GM19023 (cell line): Measurements from ENCODE around the gene TPI1.
"Not testable (repeated sequence)": the region's sequence is repeated elsewhere in the genome, so short reads cannot be mapped to it uniquely, and the experiment has no call there.

Experiments used
- ATAC-seq: cut with Tn5 transposase; IDR thresholded peaks from one replicate; pipeline ENCODE4 v1.9.1; 2021; ENCODE audit warnings: mild to moderate bottlenecking, moderate library complexity; ENCODE audit not compliant: unreplicated experiment

The TPI1 gene

DNA sequence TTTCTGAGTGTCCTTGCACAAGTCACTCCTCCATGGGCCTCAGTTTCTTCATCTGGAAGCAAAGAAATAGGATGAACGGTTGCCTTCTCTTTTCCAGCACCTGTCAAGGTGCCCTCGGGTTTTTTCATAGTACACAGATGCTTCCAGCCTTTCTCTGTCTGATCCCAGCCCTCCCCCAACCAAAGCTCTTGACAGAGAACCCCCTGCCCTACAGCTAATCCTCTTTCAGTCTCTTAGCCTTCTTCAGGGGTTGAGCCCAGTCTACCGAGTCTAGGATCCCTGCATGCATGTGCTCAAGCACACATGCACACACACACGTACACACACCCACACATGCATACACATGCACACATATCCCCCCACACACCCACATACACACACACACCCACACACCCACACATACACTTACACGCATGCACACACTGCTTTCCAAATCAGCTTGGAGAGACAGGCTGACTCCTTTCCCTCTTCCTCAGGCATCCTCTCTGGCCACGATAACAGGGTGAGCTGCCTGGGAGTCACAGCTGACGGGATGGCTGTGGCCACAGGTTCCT, 20.9 kb upstream of the TPI1 start:
- no peak for ATAC-seq

DNA sequence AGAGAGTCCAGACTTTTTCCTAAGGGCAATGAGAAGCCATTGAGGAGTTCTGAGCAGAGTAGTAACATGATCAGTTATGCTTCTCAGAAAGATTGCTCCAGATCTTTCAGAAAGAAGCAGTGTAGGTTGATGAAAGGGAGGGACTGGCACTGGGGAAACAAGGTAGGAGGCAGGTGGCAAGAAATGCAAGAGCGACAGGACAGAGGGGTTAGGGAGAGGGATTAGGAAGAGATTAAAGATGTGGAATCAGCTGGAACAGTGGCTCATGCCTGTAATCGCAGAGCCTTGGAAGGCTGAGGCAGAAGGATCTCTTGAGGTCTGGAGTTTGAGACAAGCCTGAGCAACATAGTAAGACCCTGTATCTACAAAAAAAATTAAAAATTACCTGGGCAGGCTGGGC, 19.7 kb upstream of the TPI1 start:
- no peak for ATAC-seq

DNA sequence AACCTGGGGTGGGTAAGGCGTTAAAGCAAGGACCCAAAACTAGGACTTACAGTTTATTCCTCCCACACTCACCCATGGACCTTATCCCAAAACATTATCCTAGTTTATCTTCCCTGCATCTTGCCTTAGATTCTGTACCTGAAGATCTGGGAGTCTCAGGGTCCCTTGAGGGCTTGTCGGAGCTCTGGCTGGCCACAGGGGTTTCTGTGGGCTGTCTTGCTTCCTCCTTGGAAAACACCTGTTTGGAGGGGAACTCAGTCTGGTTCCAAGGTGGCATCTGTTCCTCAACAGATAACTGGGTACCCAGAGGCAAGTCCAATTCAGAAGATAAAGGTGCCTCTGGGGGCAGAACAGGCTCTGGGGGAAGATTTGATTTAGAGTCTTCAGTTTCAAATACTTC, 17.9 kb upstream of the TPI1 start:
- ATAC-seq, result no peak

DNA sequence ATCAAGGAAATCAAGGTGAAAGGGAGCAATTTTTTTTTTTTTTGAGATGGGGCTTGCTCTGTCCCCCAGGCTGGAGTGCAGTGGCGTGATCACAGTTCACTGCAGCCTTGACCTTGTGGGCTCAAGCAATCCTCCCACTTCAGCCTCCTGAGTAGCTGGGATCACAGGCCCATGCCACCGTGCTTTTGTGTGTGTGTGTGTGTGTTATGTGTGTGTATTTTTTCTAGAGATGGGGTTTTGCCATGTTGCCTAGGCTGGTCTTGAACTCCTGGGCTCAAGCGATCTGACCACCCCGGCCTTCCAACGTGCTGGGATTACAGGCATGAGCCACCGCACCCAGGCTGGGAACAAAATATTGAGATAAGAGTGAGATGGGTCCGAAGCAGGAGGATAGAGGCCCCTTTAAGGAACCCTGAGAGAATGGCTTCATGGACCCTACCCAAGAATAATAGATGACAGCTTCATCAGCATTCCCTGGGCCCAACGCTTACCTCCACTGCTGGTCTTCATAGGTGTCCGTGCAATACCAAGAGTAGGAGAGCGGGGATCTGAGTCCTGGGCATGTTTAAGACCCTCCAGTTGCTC, 17.3 kb upstream of the TPI1 start:
- ATAC-seq, result no peak

DNA sequence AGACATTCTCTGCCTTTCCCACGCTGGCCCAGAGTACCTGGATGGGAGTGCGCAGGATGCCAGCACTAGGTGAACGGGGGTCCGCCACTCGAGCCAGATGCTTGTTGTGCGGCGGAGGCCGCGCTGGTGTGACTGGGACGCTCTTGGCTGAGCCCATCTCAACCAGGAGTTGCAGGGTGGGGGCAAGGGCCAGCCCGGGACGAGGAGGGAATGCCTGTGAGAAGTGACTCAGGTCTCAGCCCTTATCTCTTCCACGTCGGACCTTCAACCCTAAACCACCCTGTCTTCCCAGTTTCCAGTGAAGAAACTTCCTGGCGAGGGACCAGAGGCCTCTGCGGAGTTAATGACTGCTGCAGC, 16.6 kb upstream of the TPI1 start:
- no peak for ATAC-seq

DNA sequence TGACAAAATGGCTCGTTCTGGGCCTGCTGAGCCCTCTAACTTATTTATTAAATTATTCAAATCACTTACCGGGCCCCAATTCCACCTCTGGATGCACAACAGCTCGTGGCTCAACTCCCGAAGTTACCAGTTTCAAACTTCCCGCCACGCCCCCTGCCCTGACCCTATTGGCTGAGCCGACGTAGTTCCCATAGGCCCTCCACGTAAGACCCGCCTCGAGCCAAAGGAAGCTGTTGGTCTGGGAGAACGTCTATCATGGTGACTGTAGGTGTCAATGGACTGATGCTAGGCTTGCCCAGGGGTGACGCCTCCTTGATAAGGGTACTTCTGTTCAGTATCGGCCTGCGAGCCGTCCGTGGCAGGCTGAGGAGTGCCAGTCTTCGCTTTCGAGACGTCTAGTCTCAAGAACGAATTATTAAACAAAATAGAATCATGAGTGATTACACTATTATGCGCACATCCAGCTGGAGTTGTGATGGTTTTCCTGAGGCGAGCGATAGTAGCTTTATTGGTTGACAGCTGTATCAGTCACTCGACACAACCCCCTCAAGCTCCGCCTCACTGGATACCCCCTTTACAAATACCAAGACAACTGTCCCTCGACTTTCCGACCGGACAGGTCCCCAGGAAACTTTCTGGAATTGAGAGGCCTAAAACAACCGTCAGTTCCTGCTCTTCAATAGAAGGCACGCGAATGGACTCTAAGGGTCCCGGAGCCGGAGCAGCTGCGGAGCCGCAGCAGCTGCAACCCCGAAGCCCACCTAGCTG, 16.0 kb upstream of the TPI1 start, which contains the start of gene CDCA3:
TSS of gene CDCA3 (minus strand) at position 134 of the 768 bp plus-strand sequence. CDS start 334 bp downstream, outside the sequence.
- peak; percentile 45 for ATAC-seq

DNA sequence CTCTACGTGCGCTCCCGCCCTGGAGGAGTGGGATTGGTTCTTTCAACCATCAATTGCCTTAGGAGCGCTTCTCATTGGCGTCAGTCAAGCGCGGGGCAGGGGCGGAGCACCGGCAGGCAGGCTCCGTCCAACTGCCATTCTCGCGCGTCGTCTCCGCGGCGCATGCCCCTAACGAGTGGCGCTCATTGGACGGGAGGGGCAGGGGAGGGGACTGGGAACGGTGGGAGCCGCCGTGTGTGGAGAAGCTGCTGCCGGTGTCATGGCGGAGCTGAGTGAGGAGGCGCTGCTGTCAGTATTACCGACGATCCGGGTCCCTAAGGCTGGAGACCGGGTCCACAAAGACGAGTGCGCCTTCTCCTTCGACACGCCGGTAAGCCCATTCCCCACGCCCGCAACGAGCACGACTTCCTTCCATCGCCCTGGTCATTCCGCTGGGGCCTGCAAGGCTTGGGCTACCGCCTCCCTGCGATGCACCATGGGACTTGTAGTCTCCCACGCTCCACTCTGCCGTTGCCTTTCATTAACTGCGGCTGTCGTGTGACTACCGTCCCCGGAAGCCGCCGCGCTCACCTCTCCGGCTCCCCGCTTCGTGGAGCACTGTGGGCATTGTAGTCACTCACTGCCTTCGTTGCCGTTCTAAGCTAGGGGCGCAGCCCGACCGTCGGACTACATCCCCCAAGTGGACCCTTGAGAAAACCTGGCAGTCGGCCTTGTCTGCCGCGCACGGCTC, 15.2 kb upstream of the TPI1 start, which contains the start of gene USP5:
TSS of gene USP5 (plus strand) at position 230 of the 730 bp plus-strand sequence. CDS start at position 260, 30 bp downstream.
- peak; percentile 76 for ATAC-seq

DNA sequence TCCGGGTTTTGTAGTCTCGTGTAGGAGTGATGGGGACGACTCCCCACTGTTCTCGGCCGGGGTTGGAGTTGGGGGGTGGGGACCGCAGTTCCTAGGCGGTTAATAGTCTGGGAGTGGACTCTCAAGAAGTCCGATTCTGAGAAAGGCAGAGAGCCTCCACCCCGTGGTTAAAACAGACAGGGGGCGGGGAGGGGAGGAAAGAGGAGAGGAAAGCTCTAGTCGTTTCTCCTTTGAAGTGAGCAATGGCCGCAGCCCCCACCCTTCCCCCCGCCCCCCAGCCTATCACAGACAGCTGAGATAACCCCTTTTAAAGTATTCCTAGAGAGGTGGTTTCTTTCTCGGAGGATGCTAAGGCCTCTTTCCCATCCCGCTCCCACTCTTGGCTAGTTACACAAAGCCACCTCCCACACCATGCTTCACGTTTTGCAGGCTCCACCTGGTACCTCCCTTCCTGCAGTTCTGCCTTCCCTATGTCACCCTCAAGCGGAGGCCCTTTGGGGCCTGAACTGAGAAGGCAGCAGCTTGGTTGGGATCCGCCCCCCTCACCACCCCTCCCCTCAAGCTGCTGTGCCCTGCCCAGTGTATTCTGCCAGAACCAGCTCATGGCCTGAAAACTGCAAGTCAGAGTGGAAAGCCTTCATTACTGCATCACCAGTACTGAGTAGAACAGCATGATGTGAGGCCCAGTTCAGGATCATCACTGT, 14.5 kb upstream of the TPI1 start:
- ATAC-seq, result no peak

DNA sequence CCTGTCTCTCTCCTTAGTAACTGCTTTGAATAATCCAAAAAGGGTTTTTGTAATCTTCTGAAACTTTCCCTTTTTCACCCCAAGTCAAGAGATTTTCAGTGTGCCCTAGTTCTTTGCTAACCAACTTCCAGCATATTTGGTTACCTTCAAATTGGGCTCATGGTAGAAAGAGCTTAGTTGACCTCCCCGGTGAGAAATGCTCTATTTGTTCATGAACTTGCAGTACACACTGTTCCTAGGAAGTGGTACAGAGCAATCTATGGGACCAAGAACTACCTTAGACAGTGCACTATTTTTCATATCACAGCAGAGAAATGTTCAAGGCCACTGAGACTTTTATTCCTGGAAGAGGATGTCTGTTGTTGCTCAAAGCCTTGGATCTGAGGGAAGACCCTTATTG, 13.7 kb upstream of the TPI1 start:
- ATAC-seq, result no peak

DNA sequence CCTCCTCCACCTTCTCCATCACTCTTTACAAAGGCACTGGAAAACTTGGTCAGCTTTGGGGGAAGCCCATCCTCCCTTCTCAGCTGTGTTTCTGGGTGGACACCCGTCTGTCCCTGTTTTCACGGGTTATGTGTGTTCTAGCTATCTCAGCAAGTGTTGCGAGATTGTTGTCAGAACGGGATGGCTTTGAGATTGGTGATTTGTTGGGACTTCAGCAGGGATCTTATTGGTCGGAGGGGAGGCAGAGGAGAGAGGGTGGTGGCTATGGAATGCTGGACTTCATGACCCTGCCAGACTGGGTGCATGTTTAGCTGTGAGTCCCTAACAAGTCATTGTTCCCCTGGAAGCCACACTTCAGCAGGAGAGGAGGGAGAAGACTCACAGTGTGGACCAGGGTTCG, 13.3 kb upstream of the TPI1 start:
- ATAC-seq, result no peak

DNA sequence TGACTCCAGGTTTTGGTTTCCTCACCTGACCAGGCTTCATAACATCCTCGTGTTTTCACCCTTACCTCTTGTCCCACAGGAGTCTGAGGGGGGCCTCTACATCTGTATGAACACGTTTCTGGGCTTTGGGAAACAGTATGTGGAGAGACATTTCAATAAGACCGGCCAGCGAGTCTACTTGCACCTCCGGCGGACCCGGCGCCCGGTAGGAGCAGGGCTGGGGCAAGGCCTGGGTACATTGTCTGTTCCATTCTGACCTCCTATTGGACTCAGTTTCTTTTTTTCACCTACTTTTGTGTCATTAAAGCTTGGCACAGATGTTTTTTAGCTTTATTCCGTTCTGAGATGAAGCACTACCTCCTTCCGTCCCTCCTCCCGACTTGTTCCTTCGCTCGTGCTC, 12.0 kb upstream of the TPI1 start:
- no peak for ATAC-seq

DNA sequence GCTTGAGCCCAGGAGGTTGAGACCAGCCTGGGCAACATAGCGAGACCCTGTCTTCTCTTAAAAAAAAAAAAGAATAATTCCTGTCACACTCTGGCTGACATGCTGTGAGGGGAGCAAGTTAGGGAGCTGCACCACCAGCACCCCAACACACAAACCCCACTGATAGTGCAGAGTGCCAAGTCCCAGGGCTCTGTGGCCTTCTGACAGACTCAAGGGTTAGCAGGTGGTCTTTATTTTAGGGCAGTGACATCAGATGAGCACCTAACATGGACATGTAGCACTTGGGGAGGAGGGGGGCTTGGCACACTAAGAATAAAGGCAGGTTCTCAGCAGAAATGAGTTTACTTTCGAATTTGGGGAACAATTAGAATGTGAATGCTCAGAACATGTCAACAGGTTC, 8.5 kb upstream of the TPI1 start:
- ATAC-seq, result no peak

DNA sequence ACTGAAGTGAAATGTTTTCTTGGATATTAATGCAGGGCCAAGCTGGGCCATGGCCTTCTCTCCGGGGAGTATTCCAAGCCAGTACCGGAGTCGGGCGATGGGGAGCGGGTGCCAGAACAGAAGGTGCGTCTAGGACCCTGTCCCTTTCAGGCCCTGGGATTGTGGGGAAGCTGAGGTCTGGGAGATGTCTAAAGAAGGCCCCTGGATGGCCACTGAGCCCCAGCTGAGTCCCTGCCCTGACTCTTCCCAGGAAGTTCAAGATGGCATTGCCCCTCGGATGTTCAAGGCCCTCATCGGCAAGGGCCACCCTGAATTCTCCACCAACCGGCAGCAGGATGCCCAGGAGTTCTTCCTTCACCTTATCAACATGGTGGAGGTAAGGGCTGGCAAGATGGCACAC, 7.2 kb upstream of the TPI1 start:
- ATAC-seq, result no peak

DNA sequence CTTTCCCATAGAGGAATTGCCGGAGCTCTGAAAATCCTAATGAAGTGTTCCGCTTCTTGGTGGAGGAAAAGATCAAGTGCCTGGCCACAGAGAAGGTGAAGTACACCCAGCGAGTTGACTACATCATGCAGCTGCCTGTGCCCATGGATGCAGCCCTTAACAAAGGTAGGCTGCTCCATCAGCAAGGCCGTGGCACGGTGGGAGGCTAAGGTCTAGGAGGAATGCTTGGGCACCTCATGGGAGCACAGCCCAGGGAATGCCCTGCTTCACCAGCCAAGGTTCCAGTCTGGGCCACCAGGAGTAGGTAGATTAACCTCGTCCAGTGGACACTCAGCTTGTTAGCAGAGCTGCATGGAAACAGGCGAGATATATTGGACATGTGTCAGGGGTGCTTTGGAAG, 6.4 kb upstream of the TPI1 start:
- ATAC-seq, result no peak

DNA sequence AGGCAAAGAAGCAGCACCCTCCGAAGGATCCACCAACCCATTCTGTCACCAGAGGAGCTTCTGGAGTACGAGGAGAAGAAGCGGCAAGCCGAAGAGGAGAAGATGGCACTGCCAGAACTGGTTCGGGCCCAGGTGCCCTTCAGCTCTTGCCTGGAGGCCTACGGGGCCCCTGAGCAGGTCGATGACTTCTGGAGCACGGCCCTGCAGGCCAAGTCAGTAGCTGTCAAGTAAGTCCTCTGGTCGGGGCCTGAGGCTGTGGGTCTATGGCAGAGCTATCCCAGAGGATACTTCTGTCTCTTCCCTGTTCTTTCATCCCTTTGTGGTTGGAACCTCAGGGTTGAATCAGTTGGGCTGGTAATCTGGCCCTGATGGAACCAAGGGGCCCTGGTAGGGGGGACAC, 5.9 kb upstream of the TPI1 start:
- no peak for ATAC-seq

DNA sequence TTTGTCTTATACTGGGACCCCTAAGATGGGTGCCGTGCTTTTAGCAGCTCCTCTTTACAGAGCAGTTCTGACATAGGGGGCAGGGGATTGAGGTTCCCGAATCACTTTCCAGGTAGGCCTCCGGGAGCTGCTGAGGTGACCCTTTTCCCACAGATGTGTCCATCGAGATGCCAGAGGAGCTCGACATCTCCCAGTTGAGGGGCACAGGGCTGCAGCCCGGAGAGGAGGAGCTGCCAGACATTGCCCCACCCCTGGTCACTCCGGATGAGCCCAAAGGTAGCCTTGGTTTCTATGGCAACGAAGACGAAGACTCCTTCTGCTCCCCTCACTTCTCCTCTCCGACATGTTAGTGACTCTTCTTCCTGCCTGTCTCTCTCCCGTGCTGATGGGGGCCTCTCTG, 4.3 kb upstream of the TPI1 start:
- ATAC-seq, result no peak

DNA sequence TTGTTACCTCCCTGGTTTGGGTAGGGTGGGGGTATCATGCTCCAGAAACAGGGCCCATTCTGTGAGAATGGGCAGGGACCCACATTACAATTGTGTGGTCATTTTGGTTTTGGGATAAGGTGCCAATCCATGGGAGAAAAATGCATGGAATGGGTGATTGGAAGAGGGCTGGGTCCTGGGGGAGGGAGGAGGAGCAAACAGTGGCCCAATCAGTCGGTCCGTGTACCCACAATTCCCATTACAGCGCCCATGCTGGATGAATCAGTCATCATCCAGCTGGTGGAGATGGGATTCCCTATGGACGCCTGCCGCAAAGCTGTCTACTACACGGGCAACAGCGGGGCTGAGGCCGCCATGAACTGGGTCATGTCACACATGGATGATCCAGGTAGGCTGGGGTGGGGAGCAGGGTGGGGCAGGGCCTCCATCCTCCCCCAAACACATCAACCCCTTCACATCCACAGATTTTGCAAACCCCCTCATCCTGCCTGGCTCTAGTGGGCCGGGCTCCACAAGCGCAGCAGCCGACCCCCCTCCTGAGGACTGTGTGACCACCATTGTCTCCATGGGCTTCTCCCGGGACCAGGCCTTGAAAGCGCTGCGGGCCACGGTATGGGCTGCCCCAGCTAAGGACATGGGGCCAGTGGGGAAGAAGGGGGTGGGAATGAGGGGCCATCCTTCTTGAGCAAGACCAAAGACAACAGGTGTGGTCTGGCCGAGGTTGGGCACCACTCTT, 3.6 kb upstream of the TPI1 start:
- ATAC-seq, result no peak

DNA sequence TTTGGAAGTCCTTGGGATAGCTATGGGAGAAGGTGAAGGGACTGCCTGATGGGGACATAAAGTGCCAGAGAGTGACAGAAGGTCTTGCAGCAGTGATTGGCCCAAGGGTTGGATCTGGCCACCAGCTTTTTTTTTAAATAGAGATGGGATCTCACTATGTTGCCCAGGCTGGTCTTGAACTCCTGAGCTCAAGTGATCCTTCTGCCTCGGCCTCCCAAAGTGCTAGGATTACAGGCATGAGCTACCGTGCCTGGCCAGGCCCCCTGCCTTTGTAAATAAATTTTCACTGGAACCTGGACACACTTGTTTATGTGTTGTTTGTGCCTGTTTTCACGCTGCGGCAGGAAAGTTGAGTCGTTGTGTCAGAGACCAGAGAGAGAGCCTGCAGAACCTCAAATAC, 2.0 kb upstream of the TPI1 start:
- not testable (repeated sequence) for ATAC-seq

DNA sequence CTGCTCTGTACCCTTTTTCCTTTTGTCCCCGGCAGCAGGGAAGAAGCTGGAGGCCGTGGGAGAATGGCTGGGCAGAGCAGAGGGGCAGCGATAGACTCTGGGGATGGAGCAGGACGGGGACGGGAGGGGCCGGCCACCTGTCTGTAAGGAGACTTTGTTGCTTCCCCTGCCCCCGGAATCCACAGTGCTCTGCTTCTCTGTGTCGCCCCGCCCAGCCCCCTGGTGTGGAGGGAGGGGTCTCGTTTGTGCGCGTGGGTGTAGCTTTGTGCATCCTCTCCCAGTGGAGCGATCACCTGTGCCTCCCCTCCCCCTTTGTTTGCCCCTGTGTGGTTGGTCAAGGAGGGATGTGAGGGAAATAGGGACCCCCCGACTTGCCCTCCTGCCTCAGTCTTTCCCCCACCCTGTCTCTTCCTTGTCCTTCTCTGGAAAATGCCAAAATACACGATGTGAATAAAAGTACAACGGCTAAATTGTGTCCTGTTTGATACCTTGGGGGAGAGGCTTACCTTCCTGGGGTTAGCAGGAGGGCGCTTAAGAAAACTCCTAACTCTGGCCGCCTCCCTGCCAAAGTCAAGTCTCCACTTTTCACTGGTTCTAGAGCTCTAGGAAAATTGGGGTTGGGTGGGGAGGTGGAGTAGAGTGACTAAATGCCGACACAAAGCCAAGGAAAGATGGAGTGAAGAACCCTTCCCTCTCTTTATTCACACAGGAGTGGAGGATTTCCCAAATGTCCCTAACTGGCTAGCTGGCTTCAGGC, 990 bp upstream of the TPI1 start:
- no peak for ATAC-seq

DNA sequence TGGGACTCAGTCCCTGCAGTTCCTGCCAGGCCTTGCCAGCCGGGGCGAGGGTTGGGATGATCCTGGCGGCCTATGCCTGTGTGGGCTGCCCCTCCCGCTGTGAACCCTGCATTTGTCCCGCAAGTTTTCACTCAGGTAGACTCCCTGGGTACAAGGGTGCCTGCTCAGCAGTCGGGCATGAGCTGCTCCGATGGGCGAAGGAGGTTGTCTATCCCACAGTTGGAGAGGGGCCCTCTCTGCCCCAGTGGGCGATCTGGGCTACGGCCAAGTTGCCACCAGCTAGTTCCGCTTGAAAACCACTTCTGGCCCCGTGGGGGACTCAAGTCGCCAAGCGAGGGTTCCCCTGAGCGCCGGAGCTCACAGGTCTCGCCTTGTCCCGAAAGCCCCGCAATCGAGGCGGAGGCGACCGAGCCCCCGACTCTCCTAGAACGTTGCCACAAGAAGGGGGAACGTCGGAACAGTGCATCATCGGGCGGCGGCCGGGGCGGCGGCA, 365 bp upstream of the TPI1 start:
- ATAC-seq, result peak; percentile 1
